Endometrium (tissue), 2 donors: Measurements from ENCODE around the gene CREBBP.

ENCODE experiments used
- FAIRE-seq: peaks from 2 replicates; lab custom pipeline; 2012; peaks lifted over from hg19 to GRCh38; lab: Jason Lieb, UNC
- donor health status: control.
- donor health status: control.

CREBBP gene

GRCh38 chr16:3824121-3824795, 56.3 kb downstream of the CREBBP start:
- no peak for FAIRE-seq

DNA sequence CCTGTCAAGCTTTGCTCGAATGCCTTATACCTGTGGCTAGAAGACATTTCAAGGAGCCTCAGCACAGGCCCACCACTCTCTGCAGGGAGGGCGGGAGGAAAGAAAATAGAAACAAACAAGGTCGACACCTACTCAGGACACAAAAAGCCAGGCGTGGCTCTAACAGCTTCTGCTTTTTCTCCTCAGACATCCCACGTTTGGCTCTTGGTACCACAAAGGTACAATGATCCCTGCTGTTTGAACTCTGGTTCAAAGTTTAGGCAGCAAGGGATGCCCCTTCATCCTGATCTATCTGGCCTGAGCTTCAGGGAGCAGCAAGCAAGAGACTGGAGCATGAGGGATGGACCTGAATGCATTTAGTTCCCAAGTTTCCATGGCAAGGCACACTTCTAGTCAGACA, 57.1 kb downstream of the CREBBP start:
- FAIRE-seq, result no peak

- FAIRE-seq, result no peak
Observed at GRCh38 chr16:3822366-3823045, 58.0 kb downstream of the CREBBP start.

GRCh38 chr16:3821184-3821583, 59.3 kb downstream of the CREBBP start:
- FAIRE-seq, result no peak

DNA sequence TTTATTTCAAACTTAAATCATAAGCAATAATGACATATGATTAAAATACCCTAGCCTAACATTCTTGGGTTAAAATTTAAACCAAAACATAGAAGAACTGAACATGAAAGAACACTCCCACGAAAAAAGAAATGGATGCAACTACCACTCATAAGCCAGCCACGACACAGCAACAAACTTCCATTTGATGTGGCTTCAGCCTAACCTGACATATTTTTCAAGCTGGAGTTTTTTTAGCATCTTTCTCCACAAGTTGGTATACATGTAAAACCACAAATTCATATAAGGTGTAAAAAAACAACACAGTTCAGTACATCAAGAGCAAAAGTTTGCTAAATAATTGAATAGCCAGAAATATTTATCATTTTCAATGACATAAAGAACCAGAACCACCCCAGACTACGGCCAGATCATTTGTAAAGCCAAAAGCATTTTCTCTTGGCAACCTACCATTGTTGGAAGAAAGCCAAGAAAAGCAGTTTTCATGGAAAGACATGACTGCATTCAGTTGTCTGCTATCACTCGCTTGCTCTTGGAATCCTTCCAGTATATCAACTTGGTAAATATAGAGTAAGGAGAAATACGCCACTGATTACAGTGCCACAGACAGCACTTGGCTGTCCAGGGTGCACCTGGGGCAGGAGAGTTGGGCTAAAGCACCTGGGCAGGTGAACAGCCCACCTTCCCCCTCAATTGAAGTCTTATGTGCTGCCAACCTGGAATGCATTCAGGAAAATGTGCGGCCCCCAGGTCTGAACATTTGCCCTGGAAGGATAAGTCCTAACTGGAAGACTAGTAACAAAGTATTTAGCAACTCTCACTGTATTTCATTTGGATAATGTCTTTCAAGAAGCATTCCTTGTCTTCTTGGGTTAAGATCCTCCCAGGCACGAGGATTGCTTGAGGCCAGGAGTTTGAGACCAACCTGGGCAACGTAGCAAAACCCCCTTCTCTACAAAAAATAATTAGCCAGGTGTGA, 60.5 kb downstream of the CREBBP start:
- no peak for FAIRE-seq

DNA sequence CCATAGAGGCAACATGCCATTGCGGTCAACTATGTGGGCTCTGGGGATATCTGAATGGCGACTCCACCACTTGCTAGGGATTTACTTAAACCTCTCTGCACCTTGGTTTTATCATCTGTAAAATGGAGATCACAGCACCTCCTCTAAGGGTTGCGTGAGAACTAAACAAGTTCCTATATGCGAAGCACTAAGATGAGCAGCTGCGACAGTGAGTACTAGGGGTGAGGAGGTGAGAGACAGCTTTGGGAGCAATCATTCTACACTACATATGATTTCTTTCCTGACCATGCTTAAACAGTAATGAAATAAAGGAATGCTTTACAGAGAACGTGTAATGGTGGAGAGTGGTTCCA, 61.4 kb downstream of the CREBBP start:
- FAIRE-seq, result no peak

- no peak for FAIRE-seq
Observed at GRCh38 chr16:3816326-3816725, 64.2 kb downstream of the CREBBP start.

DNA sequence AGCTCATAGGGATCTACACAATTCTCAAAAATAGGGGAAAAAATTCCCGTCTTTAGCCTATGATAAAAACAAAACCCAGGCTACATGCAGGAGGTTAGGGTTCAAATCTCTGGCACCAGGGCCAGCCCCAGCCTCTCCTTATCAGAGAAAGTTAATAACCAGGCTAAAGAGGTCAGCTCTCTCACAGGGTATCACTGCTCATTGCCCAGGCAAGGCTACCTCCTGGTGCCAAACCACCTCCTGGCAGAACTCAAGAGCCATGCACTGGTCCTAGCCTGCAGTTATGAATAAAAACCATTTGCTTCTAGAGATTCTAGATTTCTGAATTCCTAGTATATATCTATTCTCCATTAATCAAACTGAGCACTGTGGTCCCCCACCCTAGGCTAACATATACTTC, 65.8 kb downstream of the CREBBP start:
- no peak for FAIRE-seq

DNA sequence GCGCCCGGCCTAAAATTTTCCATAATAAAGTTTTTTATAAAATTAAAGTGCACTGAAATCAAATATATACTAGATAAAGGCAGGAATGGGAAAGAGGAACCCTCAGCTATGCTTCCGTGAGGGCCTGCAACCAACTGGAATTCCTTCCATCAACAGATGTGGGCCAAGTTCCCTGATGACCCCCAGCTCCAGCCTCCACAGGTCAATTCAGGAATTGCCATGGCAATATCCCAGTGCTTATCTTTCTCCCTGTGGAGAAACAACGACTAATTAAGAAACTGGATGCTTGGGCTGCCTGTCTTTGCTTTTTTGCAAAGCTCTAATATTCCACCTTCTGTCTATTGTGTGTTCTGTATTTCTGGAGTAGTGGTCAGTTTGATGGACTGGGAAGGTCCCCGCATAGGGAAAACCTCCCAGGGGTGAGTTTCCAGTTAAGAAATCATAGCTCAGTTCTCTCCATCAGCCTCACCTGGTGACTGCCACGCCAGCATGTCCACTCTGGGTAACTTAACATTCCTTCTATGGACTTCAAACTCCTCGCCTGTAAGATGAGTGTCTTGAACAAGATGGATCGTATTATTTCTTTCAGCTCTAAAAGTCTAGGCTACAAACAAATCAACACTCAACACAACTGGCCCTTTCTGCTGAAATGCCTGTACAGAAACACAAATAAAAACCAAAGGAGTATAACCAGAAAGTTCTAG, 67.9 kb downstream of the CREBBP start:
- FAIRE-seq, result no peak

GRCh38 chr16:3810818-3811217, 69.7 kb downstream of the CREBBP start:
- no peak for FAIRE-seq

DNA sequence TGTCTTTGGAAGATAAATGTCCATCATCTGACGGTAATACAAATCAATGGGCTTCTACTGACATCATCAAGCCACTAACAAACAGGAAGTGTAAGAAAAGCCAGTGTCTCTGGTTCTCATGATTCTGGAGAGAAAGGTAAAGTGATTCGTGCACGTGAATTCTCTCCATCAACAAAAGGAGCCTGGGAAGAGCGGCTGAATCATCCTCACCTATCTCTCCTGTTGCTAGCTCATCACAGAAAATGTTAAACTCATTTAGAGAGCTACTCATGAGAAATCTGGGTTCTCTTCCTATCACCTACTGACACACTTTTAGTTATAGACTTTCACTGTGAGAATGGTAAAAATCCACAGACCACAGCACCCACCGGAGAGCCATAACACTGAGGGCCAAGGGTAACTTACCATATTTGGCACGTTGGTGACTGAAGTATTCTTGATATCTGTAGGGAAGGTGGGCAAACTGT, 70.3 kb downstream of the CREBBP start:
- FAIRE-seq, result no peak

GRCh38 chr16:3808308-3809063, 72.0 kb downstream of the CREBBP start:
- no peak for FAIRE-seq

DNA sequence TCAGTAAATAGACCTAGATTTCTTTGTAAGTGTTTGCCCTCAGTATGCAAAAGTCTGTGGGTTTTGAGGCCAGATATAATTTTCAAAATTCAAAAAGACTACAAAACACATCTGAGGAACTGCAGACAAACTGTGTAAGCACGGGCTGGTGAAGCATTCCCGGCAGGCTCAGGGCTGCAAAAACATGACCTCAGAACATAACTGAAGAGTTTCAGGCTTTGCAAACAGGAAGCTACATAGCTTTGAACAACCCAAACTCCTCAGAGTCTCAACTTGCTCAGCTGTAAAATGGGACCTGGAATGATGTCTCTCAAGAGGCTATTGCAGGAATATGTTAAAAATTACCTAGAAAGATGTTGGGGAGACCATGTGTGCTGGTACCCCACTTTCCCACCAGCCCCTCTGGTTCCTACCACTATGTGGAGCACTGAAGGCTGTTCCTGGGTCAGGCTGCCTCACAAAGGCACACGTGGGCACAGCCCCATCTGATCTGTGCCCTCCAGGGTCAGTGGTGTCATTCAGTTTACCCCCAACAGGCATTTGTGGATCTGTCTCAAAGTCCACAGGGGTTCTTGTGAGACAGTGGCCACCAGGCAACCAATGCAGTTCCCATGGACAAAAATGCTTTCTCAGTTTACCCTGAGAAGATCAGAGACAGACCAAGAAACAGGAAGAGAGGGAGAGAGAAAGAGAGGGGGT, 72.9 kb downstream of the CREBBP start:
- FAIRE-seq, result no peak

DNA sequence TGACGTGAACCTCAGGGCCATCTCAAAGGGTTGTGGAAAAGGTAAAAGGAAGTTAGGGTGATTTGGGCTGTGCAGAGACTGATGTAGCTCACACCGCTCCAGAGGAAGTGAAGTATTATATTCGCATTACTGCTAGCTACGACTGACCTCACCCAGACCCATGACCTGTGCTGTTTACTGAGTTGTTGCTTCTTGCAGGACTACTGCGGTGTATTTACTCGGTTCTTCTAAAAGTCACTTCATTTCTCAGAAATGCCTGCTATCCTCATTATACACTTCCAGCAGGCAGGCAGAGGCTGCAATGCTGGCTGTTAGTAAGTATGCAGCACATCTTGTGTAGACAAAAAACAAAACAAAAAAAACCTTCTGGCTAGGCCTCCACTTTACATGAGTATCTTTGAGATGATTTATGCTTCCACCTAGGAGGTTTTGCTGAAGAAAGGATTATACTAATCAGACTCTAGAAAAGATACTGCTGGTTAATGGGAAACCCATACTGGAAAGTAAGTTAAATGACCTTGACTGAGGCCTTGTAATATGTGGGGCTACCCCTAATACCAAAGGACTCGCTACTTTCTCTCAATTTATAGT, 76.0 kb downstream of the CREBBP start:
- FAIRE-seq, result no peak

DNA sequence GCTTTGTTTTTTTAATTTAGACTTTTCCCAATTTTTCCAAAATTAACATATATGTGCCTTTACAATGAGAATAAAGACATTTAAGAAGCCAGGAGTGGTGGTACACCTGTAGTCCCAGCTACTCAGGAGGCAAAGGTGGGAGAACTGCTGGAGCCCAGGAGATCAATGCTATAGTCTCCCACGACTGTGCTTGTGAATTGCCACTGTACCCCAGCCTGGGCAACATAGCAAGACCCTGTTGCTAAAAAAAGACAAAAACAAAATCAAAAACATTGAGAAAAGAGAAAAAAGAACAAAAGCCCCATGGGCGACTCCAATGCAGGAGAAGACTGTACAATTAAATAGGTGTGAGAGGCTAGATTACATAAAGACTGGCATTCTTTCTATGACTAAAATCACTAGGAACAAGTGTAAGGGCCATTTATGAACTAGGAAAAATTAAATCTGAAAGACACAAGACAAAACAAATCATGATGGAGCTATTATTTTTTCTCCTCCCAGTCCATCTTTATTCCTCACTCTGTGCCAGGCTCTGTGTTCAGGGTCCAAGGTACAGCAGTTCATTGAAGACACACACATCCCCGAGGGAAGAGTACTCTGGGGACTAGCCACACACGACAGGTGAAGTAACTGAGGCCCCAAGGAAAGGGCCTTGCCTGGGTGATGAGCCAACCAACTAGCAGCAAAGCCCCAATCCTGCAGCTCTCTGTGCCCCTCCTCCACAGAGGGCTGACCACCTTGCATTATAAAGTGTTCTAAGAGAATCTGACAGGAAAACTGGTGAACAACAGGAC, 79.8 kb downstream of the CREBBP start:
- no peak for FAIRE-seq

- no peak for FAIRE-seq
Observed at GRCh38 chr16:3800019-3800418, 80.5 kb downstream of the CREBBP start.

DNA sequence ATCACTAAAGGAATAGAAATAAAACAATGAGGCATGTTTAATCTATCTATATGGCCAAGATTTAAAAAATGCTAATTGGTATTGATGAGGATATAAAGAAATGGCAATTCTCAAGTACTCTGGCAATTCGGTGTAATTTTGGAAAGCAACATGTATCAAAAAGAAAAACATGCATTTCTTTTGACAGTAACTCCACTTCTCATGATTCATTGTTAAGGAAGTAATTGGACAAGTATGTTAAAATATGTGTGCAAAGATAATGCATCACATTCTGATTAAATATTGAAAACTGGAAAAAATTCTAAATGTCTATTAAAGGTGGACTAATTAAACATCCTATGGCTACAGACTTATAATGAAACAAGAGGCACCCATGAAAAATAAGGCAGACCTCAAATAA, 81.2 kb downstream of the CREBBP start:
- FAIRE-seq, result no peak

DNA sequence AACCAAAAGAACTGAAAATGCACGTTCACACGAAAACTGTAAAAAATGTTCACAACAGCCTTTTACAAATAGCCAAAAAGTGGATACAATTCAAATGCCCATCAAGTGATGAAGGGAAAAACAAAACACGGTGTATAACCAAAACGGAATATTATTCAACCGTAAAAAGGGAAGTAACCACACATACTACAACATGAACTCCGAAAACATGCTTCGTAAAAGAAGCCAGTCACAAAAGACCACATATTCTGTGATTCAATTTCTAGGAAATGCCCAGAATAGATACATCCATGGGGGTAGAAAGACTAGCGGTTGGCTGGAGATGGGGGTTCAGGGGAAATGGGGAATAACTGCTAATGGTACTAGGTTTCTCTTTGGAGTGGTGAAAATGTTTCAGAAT, 81.7 kb downstream of the CREBBP start:
- FAIRE-seq, result no peak
